ENCODE results near the gene RCVRN. TPM values are rescaled to one million over a fixed set of nuclear protein-coding genes. Genes with fewer than 3 reads are reported as not detected.

RCVRN gene
- total and polyA plus RNA-seq, 10 donors = 0.03 to 1.4 (median 0.31) TPM

GRCh38 chr17:9900044-9900594 is 5.0 kb downstream of the RCVRN start:
- TF ChIP-seq POLR2A (IDR thresholded peaks at IDR 0.05) (no peak), POLR2AphosphoS5 (IDR thresholded peaks at IDR 0.05) (no peak)
- TF ChIP-seq, protein P1, sequence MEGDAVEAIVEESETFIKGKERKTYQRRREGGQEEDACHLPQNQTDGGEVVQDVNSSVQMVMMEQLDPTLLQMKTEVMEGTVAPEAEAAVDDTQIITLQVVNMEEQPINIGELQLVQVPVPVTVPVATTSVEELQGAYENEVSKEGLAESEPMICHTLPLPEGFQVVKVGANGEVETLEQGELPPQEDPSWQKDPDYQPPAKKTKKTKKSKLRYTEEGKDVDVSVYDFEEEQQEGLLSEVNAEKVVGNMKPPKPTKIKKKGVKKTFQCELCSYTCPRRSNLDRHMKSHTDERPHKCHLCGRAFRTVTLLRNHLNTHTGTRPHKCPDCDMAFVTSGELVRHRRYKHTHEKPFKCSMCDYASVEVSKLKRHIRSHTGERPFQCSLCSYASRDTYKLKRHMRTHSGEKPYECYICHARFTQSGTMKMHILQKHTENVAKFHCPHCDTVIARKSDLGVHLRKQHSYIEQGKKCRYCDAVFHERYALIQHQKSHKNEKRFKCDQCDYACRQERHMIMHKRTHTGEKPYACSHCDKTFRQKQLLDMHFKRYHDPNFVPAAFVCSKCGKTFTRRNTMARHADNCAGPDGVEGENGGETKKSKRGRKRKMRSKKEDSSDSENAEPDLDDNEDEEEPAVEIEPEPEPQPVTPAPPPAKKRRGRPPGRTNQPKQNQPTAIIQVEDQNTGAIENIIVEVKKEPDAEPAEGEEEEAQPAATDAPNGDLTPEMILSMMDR (IDR thresholded peaks at IDR 0.05 in 8 of 11, conservative IDR thresholded peaks at IDR 0.05 in 3 of 11) = no peak
- no peak overlapping the region for H3K4me3 ChIP-seq
- H3K36me3 ChIP-seq = no peaks in the 10 kb centered on the region
- H3K27me3 ChIP-seq (replicated peaks in 1 of 7) = peaks cover 0 to 50% (median 0%) of the 10 kb centered on the region in 7 donors
- intact Hi-C loops (cut with DNase I; ENCODE audit: low total_unique reads) = no loop called here
- H3K27ac ChIP-seq = no peak overlapping the region
- WGBS, 5 donors = 14 to 39% (median 34%) methylated on average over 8 of the region's 8 CpGs
- peak; percentile 54 for DNase-seq
- H3K9me3 ChIP-seq = no peaks in the 10 kb centered on the region
- peaks cover 0 to 12% (median 3%) of the 10 kb centered on the region in 6 donors for H3K4me1 ChIP-seq

- Histone ChIP-seq H3K9me3 (no peaks in the 10 kb centered on the region), H3K4me3 (no peak overlapping the region), H3K36me3 (no peaks in the 10 kb centered on the region), H3K27ac (no peak overlapping the region), H3K4me1 (peaks cover 0 to 12% (median 3%) of the 10 kb centered on the region in 6 donors), H3K27me3 (replicated peaks in 1 of 7) (peaks cover 0 to 50% (median 0%) of the 10 kb centered on the region in 7 donors)
- no peak for DNase-seq
- TF ChIP-seq POLR2AphosphoS5 (IDR thresholded peaks at IDR 0.05) (no peak), POLR2A (IDR thresholded peaks at IDR 0.05) (no peak)
- TF ChIP-seq, protein P1 (IDR thresholded peaks at IDR 0.05 in 8 of 11, conservative IDR thresholded peaks at IDR 0.05 in 3 of 11) = no peak
- WGBS, 5 donors = 70 to 79% (median 72%) methylated on average over 15 to 21 of the region's 21 CpGs
- intact Hi-C loops (cut with DNase I; ENCODE audit: low total_unique reads) = no loop called here
Measured at GRCh38 chr17:9899280-9900043, 5.6 kb downstream of the RCVRN start.

DNA sequence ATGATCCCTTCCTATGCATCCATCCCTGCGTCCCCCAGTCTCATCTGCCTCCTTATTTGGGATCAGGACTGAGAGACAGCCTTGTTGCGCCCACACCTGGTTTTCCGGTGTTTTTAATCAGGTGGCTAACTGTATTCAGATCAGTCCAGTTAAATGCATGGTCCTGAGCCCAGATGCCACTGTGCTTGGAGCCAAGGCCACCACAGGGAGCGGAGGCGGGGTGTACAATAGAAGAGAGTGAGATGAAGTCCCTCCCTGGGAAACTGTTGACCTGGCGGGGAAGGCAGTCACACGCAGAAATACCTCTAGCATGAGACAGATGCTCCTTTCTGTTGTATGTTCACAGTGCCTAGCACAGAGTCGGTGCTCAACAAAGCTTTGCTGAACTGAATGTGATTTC is 6.3 kb downstream of the RCVRN start:
- WGBS, 5 donors = 90 to 98% (median 95%) methylated on average over 8 of the region's 8 CpGs
- TF ChIP-seq POLR2A (IDR thresholded peaks at IDR 0.05) (no peak), POLR2AphosphoS5 (IDR thresholded peaks at IDR 0.05) (no peak)
- TF ChIP-seq, protein P1 (IDR thresholded peaks at IDR 0.05 in 8 of 11, conservative IDR thresholded peaks at IDR 0.05 in 3 of 11) = no peak
- Histone ChIP-seq H3K36me3 (no peaks in the 10 kb centered on the region), H3K4me3 (no peak overlapping the region), H3K27ac (no peak overlapping the region), H3K4me1 (peaks cover 0 to 12% (median 3%) of the 10 kb centered on the region in 6 donors), H3K27me3 (replicated peaks in 1 of 7) (peaks cover 0 to 53% (median 0%) of the 10 kb centered on the region in 7 donors), H3K9me3 (no peaks in the 10 kb centered on the region)
- no peak for DNase-seq
- intact Hi-C loops (cut with DNase I; ENCODE audit: low total_unique reads) = no loop called here

GRCh38 chr17:9897372-9897968 is 7.6 kb downstream of the RCVRN start:
- Histone ChIP-seq H3K27ac (no peak overlapping the region), H3K4me1 (peaks cover 0 to 12% (median 3%) of the 10 kb centered on the region in 6 donors), H3K27me3 (replicated peaks in 1 of 7) (peaks cover 0 to 47% (median 0%) of the 10 kb centered on the region in 7 donors), H3K9me3 (no peaks in the 10 kb centered on the region), H3K36me3 (no peaks in the 10 kb centered on the region), H3K4me3 (no peak overlapping the region)
- TF ChIP-seq POLR2AphosphoS5 (IDR thresholded peaks at IDR 0.05) (no peak), POLR2A (IDR thresholded peaks at IDR 0.05) (no peak)
- TF ChIP-seq, protein P1 (IDR thresholded peaks at IDR 0.05 in 8 of 11, conservative IDR thresholded peaks at IDR 0.05 in 3 of 11) = no peak
- intact Hi-C loops (cut with DNase I; ENCODE audit: low total_unique reads) = no loop called here
- peak; percentile 14 for DNase-seq
- WGBS, 5 donors = 82 to 88% (median 83%) methylated on average over 12 to 13 of the region's 13 CpGs

Measured in spleen (tissue), 11 donors.